GM19240 (cell line): Measurements from ENCODE around the gene MMS22L.
"Not testable (repeated sequence)": the region's sequence is repeated elsewhere in the genome, so short reads cannot be mapped to it uniquely, and the experiment has no call there.

Source experiments
- DNase-seq: peaks from one replicate; pipeline ENCODE4 v3.0.0; 2011; ENCODE audit warnings: low spot score; ENCODE audit not compliant: insufficient read length

The MMS22L gene

DNA sequence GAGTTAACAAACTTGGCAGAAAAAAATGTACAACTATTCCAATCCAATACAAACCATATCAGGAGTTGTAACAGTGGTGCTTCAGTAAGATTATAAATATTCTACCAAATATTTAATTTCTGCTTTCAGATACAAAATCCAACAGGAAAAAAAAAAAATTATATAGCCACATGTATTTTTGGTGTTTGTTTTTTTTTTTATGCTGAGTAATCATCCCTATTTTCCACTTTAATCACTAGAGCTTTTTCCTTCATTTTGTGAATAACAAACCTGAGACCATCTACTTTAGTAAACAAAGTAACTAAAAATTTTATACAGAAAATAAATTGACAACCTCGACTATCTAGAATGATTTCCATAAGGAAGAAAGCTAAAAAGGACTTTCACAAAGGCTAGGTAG is 36.2 kb downstream of the MMS22L start:
- DNase-seq: no peak

DNA sequence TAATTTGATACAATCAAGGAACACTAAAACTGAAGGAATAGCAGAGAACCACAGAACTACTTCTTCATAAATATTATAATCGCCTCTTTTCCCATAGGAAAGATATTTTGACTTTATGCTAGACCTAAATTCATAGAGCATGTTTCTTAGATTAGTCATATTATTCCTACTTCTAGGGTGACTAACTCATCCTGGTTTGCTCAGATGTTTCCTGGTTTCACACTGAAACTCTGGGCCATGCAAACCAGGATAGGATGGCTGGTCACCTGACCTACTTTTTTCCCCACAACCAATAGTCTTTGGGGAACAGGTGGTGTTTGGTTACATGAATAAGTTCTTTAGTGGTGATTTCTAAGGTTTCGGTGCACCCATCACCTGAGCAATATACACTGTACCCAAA is 42.8 kb downstream of the MMS22L start:
- DNase-seq: no peak

DNA sequence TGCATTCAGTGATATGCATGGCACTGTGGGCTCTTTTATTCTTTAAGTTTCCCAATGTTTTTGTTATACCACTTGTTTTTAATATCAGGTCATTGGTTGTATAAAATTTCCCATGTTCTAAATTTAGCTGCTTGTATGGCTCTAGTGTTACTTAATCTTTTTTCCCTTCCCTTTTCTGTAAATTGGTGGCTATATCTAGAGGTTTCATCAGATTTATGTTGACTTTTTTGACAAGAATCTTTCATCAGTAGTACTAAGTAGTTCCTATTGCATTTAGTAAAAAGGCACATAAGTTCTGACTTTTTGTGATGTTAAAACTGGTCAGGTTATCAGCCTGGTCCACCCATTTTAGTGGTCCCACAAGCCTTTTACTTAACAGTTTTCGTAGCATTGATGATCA is 51.1 kb downstream of the MMS22L start:
- no peak for DNase-seq

DNA sequence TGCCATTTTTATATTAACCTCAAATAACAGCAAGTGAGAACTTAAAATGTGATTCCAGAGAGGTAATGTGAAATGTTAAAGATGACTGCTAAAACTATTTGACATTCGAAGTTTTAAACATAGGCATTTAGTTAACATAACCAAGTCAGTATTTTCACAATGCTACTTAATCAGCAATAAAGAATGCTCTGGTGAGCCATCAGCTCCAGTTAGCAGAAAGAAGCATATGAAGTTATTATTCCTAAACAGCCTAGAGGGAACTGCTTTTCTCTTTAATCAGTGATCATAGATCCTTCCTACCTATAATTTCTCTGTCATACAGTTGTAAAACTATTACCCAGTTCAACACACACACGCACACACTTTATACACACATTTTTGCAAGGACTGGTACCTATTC is 60.1 kb downstream of the MMS22L start:
- DNase-seq: no peak

DNA sequence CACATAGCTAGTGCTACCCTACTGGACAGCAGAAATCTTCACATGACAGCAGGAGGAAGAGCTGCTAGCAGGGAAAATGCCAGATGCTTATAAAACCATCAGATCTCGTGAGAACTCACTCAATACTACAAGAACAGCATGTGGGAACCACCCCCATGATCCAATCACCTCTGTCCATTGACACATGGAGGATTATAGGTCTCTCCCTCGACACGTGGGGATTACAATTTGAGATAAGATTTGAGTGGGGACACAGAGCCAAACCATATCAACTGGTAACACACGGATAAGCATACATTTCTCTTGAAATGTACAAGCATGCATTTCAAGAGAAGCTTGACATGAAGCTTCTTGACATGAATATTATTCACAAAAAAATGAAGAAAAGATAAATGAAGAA is 64.1 kb downstream of the MMS22L start:
- DNase-seq: no peak

DNA sequence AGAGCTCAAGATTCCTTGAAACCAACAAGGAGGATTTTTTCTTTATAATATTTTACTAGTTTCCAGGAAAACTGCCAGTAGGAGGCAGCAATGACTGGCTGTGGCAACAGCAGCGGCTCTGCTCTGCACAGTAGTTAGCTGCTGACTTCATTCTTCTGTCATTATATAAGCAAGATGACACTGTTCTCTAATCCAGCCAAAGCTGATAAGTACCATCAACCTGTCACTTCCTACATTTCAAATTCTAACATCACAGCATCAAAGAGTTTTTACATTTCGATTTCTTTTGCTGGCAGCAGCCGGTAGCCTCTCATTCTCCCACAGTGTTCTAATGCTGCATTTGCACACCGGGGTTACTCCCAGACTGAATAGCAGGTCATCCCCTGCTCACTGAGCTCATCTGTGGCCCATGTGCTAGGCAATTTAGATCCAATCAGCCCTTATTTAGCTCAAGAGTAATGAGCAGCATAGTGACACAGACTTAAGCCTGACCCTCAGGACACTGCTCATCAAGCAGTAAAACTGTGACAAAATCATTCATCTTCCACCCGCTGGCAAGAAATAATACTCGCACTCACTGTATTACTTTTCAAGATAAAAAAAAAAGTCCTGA is 67.8 kb downstream of the MMS22L start:
- no peak for DNase-seq

DNA sequence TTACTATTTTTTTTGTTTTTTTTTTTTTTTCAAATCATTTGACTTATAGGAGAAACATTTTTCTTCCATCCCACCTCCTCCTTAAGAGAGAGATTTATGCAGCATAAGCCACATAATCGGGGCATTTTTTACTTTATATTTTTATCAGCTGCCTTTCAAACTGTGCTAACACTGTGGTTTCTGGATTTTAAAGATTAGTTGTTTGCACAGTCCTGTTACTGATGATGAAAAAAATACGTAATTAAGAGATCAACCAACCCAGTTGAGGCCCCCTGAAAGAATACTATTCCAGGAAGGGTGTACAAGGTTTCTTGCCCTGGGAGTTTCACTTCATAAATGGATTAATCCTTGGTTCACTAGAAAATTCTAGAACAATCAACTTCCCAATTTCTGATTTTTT is 68.3 kb downstream of the MMS22L start:
- DNase-seq: no peak

DNA sequence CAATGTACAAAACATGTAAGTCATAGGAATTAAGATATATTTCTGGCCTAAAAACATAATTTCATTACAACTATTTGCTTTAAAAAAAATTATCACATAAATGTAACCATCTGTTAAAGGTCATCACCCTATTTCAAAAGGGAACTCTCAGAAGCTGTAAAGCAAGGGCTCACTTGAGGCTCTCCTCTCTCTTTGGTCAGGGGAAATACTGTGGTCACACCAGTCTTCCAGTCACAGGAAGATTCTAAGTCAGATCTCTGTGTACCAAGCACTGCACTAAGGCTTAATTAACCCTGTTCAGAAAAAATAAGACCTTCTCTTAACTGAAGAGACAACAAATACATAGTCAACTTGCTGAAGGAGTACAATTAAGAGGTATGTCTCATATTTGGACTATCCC is 75.6 kb downstream of the MMS22L start:
- no peak for DNase-seq

DNA sequence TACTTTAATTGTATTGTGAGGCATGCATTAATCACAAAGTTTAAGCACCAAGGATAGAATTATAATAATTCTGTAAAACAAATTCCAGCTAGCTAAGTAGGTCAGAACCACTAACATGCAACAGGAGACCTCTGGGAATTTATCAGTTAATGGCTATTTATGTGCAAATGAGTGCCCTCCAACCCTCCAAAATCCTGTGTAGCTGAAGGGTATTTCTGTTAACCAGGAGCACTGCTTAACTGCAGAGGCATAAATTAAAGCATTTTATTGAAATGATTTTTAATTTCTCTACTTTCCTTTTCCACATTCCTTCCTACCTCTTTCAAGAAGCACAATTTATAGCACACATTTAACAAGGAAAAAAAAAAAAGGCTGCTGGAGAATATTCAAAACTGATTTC is 77.0 kb downstream of the MMS22L start:
- no peak for DNase-seq

DNA sequence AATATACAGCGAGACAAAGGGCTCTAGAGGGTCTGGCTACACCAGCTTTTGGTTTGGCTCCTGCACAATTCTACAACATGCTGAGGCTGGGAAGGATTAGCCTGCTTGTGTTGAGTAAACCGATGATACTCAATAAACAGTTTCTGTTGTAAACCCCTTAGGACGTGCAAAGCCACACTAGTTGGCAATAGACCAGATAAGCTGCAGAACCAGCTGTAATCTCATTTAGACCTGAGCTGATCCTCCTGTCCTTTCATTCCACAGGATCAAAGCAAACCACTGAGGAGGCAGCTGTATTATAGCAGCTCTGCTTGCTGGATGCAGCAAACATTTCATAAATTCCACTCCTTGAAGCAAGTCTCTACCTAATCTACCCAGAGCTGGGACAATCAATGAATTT is 79.7 kb downstream of the MMS22L start:
- DNase-seq: no peak

DNA sequence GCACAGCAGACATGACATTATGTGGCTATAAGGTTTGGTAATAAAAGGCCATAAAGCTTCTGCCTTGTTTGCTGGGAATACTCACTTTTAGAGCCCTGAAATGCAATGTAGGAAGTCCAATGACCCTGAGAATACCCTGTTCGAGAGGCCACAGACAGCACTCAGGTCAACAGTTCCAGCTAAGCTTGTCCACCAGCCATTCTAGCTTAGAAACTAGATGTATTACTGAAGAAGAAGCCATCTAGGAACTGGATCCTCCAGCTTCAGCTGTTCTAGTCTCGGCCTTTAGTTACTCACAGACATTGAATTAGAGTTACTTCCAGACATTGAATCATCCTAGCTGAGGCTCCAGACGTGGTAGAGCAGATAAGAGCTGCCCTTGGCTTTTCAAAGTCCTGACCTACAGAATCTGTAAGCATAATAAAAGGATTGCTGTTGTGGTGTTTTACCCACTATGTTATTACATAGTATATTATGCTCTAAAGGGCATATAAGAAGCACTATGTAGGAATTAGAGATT is 84.9 kb downstream of the MMS22L start:
- no peak for DNase-seq

DNA sequence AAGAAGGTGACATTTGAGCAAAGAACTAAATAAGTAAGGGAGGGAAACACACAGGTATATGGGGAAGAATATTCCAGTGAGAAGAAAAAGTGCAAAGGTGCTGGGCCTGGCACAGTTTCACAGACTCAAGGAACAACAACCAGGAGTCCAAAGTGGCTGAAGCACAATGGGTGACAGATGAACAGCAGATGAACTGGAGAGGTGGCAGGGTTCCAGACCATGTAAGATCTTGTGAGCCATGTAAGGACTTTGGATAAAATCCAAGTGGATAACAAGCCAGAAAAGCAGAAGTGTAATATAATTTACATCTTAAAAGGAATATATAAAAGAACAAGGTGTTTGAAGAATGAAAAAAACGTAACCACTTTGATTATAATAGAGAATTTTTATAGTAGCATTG is 87.9 kb downstream of the MMS22L start:
- no peak for DNase-seq

DNA sequence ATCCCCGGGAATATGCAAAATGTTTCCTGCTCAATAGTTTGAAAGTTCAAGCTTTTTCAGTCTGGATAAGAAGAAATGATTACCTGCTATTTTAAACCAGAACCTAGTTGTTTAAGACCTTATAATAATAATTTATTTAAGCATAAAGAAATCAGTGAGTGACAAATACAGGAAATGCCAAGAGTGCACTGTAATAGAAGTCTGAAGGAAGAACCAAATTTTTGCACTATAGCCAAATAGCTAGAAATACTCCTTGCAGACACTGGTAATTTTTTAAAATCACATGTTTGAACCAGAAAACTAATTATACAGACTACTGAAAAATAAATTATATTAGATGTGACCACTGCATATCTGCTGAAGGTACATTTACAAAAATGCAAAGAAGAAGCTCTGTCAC is 93.2 kb downstream of the MMS22L start:
- DNase-seq: no peak

DNA sequence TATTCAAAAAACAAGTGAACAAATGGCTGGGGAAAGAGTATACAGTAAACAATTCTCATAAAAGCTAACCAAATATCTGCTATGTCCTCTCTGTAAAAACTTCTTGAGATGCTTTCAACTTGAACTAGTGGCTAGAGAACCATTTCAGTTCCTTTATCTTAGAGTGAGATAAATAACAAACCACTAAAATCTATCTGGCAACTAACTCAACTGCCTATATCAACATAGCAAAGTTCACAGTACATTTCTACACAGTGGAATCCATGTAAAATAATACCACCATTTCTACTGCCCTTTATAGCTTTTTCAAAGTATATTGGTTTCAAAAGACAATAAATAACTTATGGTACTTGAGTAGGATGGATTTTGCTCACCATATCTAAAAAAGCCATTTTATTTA is 95.1 kb downstream of the MMS22L start:
- DNase-seq: no peak

DNA sequence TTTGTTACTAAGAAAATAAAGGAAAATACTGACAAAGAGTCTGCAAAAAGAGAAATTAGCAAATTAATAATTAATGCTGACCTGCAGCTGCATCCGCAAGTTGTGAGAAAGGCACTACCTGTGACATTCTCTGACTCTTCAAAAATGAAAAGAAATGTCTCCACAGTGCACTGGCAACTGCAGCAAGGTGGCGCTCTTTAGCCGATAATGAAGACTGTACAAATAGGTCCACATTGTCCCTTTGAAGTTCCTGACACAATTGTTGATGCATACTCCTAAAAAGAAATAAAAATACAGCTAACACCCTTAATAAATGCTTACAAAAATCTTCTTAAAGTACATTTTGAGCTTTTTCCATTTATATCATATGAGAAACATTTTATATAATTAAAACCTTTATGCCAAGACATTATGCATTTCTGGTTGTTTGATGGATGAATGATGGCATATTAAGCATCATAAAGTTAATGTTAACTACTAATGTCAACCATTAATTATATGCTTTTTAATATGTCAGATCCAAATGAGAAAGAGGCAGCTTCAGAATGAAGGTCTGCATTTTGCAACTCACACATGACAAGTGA is 96.5 kb downstream of the MMS22L start:
- peak; percentile 13 for DNase-seq

DNA sequence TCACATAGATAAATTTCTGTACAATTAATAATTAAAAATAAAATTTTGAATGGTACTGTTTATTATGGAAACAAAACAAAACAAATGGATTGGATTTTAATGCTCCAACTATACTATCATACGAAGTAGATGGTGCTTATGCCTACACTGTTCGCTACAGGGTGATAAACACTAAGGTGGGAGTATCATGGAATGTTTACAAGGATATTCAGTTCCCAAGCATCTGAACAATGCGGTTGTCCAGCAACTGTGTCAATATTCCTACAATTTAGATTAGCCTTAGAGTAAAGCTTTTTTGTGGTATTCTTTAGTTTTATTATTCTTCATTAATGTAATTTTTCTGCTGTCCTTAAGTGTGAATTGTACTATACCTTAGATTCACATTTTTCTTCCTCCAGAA is 105.1 kb downstream of the MMS22L start:
- no peak for DNase-seq

DNA sequence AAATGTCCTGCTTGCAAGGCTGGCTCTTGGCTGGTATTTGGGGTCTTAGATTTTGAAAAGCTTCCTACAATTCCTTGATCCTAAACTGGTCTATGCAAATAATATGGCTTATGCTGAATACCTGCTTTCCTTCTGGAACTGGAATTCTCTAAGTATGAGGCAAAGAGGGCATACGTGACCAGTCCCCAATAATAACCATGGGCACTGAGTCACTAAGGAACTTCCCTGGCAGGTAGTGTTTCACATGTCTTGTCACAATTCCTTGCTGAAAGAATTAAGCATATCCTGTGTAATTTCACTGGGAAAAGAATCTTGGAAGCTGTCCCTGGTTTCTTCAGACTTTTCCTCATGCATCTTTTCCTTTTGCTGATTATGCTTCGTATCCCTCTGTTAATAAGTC is 106.5 kb downstream of the MMS22L start:
- no peak for DNase-seq

DNA sequence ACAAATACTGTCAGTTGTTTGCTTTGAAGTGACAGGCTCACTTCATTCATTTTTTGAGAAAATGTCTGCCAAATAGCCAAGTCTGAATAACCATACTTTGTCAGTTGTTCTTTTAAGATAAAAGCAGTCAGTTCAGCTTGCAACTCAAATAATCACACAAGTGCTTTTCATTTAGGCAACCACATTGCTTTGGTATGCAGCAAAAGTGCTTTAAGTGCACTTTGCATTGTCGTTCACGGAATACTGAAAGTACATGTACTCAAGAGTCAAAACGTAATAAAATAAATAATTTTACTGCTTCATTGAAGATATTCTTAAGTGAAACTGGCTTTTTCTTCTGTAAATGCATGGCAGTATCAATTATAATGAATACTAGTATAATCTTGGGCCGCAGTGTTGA is 107.2 kb downstream of the MMS22L start:
- DNase-seq: no peak

DNA sequence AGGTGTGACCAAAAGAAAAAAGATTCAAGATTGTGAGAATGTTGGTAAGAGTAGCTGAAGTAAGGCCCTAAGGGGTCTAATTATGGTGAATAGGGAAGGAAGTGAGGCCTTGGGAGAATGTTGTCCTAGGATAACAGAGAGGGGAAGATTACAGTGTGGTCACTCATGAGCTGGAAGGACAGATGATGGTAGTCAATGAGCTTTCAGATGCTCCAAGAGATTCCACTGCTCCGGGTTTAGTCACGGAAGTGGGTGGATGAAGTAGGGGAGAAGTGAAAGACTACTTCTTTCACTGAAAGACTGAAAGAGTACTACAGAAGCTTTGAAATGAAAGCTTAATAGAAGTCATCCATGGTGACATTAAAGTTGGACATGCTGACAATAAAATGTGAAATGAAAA is 108.5 kb downstream of the MMS22L start:
- no peak for DNase-seq

DNA sequence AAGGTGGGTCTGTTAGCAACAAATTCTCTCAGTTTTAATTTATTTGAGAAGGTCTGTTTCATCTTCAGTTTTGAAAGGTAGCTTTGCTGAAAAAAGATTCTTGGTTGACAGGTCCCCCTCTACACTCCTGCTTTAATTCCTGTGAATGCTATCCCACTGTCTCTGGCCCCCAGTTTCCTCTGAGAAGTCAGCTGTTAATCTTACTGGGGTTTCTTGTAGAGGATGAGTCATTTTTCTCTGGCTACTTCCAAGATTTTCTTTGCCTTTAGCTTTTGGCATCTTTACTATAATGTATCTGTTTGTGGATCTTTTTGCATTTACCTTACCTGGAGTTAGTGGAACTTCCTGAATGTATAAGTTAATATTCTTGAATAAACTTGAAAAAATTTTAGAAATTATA is 122.7 kb downstream of the MMS22L start:
- DNase-seq: no peak

DNA sequence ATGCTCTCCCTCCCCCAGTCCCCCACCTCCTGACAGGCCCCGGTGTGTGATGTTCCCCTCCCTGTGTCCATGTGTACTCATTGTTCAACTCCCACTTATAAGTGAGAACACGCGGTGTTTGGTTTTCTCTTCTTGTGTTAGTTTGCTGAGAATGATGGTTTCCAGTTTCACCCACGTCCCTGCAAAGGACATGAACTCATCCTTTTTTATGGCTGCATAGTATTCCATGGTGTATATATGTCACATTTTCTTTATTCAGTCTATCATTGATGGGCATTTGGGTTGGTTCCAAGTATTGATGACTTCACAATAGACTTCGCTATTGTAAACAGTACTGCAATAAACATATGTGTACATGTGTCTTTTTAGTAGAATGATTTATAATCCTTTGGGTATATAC is 127.6 kb downstream of the MMS22L start:
- DNase-seq: not testable (repeated sequence)

DNA sequence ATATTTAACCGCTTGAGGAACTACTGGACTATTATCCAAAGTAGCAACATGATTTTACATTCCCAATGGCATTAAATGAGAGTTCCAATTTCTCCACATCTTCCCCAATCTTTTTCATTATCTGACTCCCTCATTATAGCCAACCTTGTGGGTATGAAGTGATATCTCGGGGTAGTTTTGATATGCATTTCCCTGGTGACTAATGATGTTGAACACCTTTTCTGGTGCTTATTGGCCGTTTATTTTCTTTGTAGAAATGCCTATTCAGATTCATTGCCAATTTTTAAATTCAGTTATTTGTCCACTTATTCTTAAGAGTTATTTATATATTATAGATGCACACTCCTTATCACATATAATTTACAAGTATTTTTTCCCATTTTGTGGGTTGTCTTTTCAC is 129.0 kb downstream of the MMS22L start:
- no peak for DNase-seq

DNA sequence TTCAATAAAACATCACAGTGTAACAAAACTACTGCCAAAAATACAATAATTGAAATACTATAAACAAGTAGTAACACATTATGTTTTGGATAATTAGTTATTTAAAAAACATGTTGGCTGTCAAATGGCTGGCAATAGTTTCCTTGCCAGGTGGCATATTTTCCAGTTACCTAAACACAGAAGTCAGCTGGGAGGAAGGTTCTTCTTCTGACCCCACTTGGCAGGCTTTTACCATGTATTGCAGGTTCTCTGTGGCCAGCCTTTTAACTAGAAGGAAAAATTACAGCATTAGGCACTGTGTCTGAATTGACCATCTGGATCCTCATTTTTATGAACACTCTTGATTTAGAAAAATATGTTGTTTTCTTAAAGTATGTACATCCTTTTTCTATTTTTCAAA is 131.4 kb downstream of the MMS22L start:
- no peak for DNase-seq

DNA sequence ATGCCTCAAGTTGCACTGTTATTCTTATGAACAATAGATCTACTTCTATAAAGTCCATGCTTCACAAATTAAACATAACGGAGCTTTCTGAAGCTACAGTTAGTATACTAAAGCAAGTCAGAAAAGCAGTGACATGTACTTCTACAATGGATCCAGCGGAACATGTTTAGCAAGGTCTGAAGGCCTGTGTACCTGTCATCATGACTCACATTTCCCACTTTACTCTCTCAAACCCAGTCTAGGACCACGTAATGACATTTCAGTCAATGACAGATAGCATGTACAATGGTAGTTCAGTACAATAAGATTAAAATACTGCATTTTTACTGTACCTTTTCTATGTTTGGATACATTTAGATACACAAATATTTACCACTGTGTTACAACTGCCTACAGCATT is 132.1 kb downstream of the MMS22L start:
- no peak for DNase-seq
